Stimulated activated CD8-positive, alpha-beta memory T cell treated with anti-CD3 and anti-CD28 coated beads, Interleukin-4, amount 100 ng/mL, for 1 hour (primary cell): ENCODE data around the gene HDAC4.
"Not testable (repeated sequence)": the region's sequence is repeated elsewhere in the genome, so short reads cannot be mapped to it uniquely, and the experiment has no call there.

Source experiments
- DNase-seq, 2 donors: peaks; one replicate each; pipeline ENCODE4 v3.0.0-alpha.2; 2020; ENCODE audit warnings: low read depth in 2 of 2, low spot score in 1 of 2

Gene HDAC4

DNA sequence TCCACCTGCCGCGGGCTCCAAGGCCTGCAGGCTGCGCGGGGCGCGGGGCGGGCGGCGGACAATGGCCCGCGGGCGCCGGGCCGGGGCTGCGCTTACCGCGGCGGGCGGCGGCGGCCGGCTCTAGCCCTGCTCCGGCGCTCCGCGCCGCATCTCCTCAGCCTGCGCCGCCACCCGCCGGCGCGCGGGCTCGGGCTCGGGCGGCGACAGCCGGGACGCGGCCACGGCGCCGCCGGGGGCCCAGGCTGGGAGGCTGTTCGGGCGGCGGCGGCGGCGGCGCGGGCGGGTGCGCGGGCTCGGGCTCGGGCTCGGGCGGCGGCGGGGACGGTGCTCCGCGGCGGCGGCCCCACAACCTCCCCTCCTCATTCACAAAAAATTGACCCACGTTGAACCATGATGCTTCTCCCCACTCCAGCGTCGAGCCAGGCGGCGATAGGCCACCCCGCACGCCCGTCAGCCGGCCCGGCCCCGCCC is at the start of gene HDAC4:
HDAC4 (minus strand) TSS at position 425 of the 471 bp plus-strand sequence. CDS start 48,321 bp downstream, outside the sequence.
- DNase-seq = no peak

DNA sequence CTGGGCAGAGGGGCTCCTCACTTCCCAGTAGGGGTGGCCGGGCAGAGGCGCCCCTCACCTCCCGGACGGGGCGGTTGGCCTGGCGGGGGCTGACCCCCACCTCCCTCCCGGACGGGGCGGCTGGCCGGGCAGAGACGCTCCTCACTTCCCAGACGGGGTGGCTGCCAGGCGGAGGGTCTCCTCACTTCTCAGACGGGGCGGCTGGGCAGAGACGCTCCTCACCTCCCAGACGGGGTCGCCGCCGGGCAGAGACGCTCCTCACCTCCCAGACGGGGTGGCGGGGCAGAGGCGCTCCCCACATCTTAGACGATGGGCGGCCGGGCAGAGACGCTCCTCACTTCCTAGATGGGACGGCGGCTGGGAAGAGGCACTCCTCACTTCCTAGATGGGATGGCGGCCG is 48.6 kb upstream of the HDAC4 start:
- DNase-seq = not testable (repeated sequence)

DNA sequence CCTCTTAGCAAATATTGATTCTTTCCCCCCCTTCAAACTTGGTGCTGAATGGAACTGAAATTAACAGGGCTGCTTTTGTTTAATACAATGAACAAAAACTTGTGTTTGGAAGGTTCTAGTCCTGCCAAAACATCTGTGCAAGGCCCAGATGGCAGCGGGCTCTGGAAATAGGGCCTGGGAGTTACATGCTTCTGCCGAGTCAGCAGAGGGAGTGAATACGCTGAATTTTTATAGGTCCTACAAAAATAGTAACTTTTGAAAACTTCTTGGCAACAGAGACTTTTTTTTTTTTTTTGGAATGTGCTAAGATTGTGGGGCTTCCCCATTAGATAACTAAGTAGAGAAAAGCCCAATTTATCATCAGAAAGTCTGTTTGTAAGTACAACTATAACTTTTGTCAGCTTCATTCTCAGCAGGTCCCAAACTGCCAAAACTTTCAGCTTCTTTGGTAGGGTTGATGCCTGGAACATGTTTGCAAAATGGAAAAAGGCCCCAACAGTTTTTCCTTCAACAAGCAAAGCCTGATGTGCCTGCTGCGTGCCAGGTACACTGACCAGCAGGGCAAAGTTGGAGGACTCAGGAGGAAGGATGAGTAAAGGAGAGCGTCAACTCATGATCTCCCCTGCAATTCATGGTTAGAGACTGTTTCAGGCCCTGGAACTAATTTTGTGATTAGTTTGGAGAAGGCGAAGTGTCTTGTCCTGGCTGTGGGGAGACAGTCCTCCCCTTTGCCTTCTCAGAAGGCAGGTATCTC is 45.1 kb upstream of the HDAC4 start:
- no peak for DNase-seq

DNA sequence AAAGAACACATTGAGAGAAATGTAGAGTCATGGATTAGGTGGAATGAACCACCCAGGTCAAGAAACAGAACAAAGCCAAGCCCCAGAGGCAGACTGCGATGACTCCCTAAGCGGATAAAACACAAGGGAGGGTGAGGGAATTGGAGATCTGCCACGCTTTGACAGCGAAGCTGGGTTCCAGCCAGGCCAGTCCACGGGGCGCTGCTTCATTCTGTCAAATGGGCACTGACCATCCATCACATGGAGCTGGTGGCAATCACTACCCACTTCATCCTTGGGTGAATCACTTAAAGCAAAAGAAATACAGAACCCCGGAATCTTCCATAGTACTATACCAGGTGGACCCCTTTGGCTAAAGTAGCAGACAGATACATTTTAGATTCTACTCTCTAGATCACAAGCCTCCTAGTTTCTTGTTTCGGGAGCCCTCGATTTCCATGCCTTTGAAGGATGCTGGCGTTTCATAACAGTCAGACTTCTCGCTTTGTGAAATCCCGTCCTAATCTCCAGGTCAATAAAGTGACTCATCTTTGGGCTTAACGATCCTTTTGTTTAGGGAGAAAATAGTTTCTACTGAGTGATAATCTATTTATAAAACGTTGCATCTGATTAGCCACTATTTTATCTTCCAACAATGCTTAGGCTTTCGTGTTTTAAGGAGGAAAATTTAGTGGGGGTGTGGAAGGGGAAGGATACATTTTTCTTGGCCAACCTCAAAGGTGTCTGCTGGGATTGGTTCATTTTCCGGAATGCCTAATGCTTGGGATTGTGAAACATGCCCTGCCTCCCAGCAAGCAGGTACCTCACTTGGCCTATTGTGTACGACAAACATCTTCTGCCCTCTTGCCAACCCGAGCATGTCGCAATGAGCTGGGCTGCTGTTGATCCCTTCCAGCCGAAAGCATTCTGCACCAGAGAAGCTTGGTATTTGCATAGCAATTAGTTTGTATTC is 44.1 kb upstream of the HDAC4 start:
- no peak for DNase-seq

DNA sequence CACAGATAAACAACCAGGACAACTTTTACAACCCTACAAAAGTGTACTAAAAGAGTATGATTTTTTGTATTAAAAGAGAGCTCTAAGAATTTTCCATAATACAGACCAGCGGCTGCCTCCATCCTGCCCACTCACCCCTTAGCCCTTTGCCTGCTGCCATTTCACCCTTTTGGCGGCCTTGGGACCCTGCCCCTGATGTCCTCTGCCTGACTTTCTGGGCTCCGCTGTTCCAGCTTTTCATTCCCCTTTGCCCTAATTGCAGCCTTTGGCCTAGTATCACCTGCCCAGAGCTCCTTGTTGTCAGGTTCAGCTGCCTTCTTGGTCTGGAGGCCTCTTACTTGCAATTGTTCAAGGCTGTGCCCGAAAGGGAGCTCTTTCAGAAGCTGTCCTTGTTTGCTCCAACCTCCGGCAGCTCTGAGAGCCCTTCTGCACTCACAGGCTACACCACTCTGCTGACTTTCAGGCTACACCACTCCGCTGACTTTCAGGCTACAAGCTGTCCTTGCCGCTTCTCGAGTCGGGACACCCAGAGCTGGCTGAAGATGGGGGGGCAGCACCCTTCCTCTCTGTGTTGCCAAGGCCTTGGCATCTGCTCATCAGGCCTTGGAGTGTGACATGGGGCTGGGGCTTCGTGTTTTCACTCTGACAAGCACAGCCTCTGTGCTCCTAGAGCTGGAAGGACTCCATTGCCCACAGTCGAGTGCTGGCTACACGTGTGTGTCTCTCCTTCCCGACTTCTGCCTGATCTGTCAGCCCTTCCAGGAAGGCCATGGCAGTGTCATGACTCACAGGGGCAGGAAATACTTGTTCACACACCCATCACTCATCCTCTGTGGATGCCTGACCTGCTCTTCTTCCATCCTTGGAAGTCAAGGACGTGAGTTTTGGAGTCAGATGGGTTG is 43.1 kb upstream of the HDAC4 start:
- DNase-seq = no peak

DNA sequence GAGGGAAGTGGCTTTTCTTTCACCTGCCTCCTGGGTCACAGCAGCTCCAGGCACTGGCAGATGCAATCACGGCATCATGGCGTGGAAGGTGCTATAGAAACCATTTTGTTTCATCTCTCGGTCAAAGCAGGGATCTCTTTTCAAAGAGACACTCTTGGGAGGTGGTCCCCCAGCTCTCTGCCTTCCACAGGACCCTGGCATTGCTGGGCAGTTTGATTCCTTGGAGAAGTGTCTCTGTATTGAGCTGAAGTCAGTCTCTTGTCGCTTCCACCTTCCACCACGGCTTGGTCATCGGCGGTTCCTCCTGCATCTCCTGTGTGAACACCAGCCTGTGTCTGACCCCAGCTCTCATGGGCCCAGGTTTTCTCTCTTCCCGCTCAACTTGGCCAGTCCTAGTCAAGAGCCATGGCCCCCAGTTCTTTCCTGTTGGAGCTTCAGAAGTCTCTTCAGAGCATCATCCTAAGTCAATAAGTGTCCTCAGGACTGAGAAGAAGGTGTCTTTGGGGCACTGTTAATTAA is 42.3 kb upstream of the HDAC4 start:
- no peak for DNase-seq

DNA sequence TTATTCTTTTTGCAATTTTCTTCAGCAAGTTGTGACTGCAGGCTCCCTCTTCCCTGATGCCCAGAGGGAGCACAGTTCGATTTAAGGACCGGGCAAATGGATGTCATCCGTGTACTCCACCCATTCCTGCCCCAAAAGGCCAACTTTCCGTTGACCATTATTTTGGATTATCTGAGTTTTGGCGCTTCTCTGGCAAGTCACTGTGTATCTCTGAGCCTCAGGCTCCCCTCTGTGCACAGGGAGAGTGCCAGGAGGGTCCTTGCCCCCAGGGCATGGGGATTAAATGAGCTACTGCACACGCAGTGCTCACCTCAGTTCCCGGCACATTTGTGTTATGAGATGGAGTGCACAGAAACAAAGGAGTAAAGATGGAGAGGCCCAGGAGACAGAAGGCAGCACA is 41.4 kb upstream of the HDAC4 start:
- no peak for DNase-seq

DNA sequence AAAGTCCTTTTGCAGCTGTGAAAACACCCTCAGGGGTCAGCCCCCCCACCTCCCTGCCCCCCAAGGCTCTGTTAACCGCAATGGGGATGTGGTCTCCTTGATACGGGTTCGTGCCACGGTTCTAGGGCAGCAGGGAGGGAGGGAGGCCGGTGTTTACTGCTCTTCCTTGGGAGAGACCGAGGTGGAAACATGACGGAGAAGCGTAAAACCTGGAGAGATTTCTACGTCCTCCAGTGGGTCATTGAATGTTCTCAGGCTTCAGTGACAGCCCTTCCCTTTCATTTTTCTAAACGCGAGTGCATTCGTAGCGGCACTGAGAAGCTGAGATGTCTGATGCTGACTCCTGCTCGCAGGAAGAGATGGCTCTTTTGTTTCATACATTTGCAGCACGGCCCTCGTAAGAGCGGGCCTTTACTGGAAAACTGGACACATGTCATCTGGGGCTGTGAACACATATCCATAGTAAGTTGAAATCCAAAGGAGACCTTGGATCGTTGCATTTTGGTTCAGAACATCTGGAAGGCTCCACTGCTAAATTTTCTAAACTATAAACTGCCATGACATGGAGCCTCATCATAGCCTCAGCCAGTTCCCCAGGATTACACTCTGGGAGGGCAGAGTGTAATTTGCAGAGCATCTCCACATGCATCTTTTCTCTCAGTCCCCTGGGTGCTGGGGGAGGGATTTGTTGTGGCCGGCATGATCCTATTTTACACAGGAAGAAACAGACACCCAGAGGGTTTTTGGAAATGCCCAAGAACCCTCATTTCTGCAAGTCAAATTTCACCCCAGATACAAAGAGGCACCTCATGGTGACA is 40.6 kb upstream of the HDAC4 start:
- no peak for DNase-seq

DNA sequence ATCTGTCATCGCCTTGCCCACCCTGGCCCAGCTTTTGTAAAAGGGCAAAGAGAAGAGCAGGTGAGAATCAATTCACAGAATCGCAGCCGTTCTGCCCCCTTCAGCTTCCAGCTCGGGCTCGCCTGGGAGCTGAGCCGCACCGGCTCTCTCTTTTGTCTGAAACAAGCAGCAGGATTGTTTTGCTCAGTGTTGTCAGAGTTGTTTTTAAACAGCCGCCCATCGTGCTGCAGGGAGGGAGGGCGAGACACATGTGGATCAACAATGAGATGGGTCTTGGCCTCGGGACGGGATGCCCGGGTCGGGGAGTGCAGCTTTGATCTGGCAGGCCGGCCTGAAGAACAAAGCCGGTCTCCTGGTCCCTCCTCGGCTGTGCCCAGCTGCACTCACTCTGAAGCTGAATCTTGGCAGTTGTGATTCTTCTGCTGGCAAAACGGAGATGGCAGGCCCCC is 39.7 kb upstream of the HDAC4 start:
- no peak for DNase-seq

DNA sequence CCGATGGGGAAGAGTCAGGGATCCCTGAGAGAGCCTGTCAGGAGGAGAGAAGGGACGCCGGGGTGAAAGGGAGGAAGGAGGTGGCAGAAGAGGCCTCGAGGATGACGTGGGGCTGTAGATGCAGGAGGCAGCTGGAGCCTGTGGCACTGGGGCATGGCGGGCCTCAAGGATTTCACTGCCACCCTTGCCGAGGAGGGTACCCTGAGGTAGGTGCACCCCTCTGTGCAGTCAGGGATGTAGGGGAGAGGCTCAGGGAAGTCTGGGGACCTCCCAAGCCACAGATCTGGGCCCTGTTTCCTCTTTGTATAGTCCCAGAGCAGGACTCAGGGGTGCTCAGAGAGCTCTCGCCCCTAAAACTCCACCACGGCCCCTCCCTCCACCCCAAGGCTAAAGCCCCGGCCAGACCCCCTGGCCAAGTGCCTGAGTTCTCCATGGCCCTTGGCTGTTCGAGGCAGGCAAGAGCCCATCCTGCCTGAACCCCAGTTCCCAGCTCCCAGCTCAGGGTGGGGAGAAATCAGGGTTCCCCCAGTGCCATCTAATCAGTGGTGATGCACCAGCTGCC is 39.0 kb upstream of the HDAC4 start:
- no peak for DNase-seq

DNA sequence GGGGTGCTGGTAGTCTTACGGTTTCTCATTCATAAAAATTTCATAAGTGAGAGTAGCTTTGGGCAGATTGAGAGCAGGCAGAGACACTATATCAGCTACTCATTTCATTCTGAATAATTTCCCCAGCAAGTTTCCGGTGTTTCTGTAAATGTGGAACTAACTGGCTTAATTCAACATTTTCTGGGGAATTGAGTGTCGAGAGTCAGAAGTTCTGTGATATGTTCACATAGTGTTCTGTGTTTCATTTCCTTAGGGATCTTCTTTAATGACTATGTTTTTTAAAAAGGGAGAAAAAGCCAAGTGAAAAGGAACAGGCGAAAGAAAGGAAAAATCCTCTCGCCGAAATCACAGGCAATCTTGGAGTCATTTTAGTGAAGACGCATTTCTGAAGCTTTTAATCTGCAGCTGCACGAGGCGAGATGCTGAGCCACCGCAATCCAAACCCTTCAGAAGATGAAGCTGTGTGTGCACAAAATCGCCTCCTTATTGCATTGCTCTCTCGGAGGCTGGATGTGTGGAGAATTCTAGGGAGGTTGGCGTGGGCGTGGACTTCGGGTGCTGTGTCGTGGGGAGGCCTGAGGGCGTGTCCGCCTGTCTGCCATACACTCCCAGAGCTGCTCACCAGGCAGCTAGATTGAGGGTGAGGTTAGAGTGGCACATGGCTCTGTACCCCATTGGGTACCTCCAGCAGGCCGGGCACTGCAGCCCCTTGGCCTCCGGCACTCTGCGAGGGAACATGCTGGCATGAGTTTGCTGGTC is 38.4 kb upstream of the HDAC4 start:
- no peak for DNase-seq

DNA sequence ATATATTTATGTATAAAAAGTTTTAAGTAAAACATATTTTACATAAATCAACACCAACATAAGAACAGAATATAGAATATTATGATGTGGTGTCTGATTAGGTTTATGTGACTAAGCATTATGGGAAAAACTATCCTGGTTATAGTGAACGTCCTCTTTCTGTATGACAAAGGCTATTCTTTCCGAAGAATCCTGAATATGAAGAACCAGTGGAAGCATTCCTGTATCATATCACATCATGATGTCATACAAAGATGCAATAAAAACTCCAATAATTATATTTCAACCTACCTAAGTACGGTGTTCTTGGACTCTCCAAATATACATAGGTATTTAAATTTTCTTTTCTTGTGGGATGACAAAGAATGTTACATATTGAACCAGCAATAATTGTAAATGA is 37.5 kb upstream of the HDAC4 start:
- no peak for DNase-seq

DNA sequence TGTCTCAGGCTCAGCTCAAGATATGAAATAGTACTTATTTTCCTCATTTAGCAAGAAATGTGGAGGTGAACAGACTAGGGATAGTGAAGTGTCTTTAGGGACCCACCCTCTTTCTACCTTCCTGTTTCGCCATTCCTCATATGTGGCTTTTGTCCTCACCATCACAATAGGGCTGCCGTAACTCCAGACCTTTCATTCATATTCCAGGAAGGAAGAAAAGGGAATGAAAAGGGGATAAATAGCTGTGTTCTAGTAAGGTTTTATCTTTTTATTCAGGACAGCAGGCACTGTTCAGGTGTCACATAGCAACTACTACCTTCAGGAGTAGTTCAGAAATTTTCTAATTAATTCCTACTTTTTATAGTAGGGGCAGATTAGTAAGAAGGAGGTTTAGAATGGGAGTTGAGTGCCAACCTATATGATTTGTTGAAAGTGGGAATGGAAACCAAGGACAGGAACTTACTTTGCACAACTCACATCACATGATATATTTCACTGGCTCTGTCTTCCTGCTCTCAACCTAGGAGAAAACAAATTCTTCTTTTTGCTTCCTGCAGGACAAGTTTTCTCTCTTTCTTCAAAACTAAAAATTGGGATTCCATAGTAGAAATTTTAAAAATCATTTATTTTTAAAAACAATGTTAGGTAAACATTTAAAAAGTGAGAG is 36.0 kb upstream of the HDAC4 start:
- DNase-seq = no peak

DNA sequence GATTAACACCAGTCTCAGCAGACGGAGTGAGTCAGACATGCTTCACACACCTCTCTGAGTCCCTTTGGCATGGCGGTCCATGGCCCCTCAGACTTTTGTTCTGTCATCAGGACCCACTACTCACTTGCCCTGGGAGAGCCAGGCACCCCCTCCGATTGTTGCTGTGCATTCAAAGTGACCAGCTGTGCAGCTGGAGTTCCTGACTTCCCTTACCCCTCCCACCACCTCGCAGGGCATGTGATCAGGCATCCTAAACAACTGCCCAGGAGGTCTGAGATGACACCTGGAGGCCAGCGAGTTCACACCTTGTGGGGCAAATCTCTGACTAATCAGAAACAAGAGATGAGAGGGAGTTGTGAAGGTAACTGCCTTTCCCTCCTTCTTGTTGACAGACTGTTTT is 35.3 kb upstream of the HDAC4 start:
- no peak for DNase-seq

DNA sequence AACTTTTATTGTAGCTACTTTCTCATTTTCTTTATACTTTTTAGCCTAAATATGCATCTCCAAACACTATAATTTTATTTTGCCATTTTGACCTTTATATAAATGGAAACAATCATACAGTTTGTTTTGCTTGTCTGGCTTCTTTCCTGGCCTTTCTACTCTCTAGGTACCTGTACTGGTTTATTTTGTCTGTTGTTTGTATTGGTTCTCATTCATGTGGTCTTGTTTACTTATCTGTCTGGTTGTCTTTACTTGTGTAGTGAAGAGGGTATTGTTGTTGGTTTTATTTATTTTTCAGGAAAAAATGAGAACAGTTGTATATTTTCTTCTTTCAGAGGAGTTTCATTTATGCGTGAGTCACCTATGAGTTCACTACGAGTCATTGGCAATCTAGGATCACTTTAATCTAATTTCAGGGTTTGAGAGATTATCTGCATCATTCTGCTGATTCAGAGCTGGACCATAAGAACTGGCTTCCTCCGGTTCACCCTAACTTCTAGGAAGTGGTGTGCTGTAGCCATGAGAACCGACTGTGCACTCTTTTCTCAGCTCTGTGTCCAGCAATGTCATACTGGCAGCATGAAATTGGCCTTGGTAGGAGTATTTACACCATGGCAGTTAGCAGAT is 33.1 kb upstream of the HDAC4 start:
- DNase-seq = no peak

DNA sequence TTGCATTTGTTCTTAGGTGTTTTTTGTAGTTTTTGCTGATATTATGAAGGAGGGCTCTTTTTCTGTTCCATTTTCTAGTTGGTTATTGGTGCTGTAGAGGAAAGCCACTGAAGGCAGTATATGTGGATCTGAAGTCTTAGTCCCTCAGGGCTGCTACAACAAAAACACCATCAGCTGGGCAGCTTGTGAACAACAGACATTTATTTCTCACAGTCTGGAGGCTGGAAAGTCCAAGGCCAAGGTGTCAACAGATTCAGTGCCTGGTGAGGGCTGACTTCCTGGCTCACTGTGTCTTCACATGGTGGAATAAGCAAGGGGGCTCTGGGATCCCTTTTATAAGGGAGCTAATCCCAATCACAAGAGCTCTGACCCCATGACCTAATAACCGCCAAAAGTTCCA is 31.4 kb upstream of the HDAC4 start:
- DNase-seq = no peak

DNA sequence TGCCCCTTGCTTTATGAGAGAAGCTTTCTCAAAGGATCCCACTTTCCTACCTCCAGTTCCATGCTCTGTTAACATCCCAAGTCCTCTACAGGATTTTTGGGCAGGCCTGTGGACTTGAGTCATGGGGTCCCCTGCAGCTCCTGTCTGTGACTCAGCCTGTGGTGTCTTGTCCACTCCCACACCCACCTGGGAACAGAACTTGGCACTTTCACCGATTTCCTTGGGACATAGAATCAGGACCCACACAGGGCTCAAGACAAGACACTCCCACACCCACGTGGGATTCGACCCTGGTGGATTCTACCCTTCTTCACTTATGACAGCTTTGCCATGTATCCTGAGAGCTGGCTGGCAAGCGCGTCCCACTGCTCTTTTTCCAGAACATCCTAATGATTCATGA is 30.7 kb upstream of the HDAC4 start:
- DNase-seq = no peak
